ENCODE data around the gene TMEM212. TPM values are rescaled to one million over a fixed set of nuclear protein-coding genes. Genes with fewer than 3 reads are reported as not detected.

The TMEM212 gene
- total and polyA plus RNA-seq, 2 of the 13 experiments (the other 11 are each of a cell fraction or from before 2014, with no cell fraction given): not detected

GRCh38 chr3:171840811-171841619, 2.1 kb upstream of the TMEM212 start (continued):
- TF ChIP-seq ZFP91 (CRISPR knock-in tag; IDR thresholded peaks at IDR 0.05; ENCODE audit: borderline replicate concordance) (peak; percentile 47), CEBPG (CRISPR knock-in tag; IDR thresholded peaks at IDR 0.05) (peak; percentile 92), PBX2 (CRISPR knock-in tag; IDR thresholded peaks at IDR 0.05) (0 out of 2 replicates have a peak, but pooled peaks have one; percentile 47), SKIL (CRISPR knock-in tag; IDR thresholded peaks at IDR 0.05; ENCODE audit: borderline replicate concordance) (peak; percentile 75), TCF7 (IDR thresholded peaks at IDR 0.05; ENCODE audit: low read depth) (peak; percentile 97), ZNF740 (CRISPR knock-in tag; IDR thresholded peaks at IDR 0.05) (peak; percentile 85), ZNF891 (CRISPR knock-in tag; IDR thresholded peaks at IDR 0.05) (no peak), ZNF580 (CRISPR knock-in tag; IDR thresholded peaks at IDR 0.05; ENCODE audit: borderline replicate concordance, low read depth) (peak; percentile 78; the same call in 1 of the 2 replicates), HOMEZ (CRISPR knock-in tag; IDR thresholded peaks at IDR 0.05; ENCODE audit: low read depth) (peak; percentile 84; the same call in 1 of the 2 replicates), ZBTB38 (CRISPR knock-in tag; IDR thresholded peaks at IDR 0.05) (0 out of 2 replicates have a peak, but pooled peaks have one; percentile 51), NR2F2 (IDR thresholded peaks at IDR 0.05; ENCODE audit: borderline replicate concordance, low read depth) (peak; percentile 98), ZNF652 (CRISPR knock-in tag; IDR thresholded peaks at IDR 0.05; ENCODE audit: borderline replicate concordance, low read depth) (peak; percentile 71; the same call in 1 of the 2 replicates), ZNF792 (CRISPR knock-in tag; IDR thresholded peaks at IDR 0.05) (peak; percentile 62; the same call in 1 of the 2 replicates), NCOA2 (CRISPR knock-in tag; IDR thresholded peaks at IDR 0.05) (peak; percentile 100), ZNF749 (CRISPR knock-in tag; IDR thresholded peaks at IDR 0.05; ENCODE audit: borderline replicate concordance) (0 out of 2 replicates have a peak, but pooled peaks have one; percentile 21), CCDC6 (CRISPR knock-in tag; IDR thresholded peaks at IDR 0.05) (peak; percentile 86; the same call in 1 of the 2 replicates), FLYWCH1 (CRISPR knock-in tag; IDR thresholded peaks at IDR 0.05) (0 out of 2 replicates have a peak, but pooled peaks have one; percentile 41), ZNF747 (CRISPR knock-in tag; IDR thresholded peaks at IDR 0.05; ENCODE audit: borderline replicate concordance) (peak; percentile 70; the same call in 1 of the 2 replicates), MAX (IDR thresholded peaks at IDR 0.05) (peak; percentile 90), CREM (IDR thresholded peaks at IDR 0.05) (peak; percentile 98), CREM (CRISPR knock-in tag; IDR thresholded peaks at IDR 0.05) (no peak)

All from HepG2 (cell line).